CD4-positive, alpha-beta T cell treated with Interleukin-15 for 1 hour (primary cell): ENCODE data around the gene ADPRM.
"Not testable (repeated sequence)": the region's sequence is repeated elsewhere in the genome, so short reads cannot be mapped to it uniquely, and the experiment has no call there.

Source experiments
- DNase-seq: peaks from one replicate; pipeline ENCODE4 v3.0.0-alpha.2; 2020

Gene ADPRM

DNA sequence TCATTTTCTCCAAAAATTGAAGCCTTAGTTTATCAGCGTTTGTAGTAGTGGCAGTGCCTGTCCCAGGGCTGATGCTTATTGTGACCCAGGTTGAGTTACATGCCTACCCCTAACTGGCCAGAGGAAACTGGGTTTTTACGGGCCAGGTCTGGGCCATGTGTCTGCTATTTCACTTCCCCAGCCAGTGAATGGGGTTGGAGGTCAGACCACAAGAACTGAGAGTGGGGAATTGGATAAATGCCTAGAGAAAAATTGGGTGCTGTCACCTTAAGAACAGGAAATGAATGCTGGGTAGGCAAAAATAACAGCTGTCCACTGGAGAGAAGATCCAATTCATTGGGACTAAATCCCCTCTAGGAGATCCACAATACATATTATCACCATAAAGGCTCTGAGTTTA, 5.2 kb downstream of the ADPRM start:
- no peak for DNase-seq

DNA sequence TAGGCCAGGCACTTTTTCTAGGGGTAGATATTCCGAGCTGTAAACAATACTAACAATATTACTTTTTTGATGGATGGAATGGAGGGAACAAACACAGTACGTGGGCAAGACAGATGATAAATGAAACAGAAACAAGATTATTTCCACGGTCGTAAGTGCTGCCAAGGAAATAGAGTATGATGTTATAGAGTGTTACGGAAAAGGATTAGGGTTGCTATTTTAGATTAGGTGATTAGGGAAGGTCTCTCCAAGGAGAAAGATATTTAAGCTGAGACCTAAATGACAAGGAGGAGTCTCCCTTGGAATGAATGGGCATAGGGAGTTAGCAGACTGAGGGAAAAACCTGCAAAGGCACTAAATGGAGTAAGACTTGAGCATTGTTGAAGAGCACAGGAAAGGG, 8.3 kb downstream of the ADPRM start:
- no peak for DNase-seq

DNA sequence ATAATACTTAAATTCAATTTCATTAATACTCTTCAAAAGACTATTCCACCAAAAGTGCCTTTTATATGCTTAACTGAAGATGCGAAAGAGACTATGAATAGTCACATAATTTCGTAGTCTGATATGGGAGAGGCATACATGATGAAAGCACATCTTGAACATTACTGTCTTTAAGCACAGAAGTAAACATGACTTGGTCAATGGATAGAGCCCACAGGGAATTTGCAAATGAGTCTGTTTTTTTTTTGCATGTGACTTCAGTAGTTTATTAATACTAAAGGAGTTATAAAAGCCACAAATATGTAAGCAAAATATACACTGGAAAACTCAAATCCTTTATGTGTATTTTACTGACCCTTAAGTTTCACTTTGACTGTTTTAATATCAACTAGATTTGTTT, 15.9 kb downstream of the ADPRM start:
- no peak for DNase-seq

DNA sequence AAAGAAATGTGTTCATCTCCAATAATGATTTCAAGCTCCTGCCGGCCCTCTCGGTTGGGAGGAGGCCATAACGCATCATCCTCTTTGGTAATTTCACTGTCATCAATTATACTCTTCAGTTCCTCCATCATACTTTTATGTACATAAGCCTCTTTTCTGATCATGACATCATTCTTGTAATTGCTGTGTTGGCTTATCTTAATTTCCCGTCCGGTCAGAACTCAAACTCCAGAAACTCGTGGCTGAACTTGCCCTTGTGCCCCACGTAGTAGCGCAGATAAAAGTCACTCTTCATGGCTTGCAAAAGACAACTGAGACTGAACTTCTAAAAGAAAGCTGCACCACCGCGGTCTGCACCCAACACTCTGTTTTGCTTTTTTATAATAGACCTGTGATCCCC, 18.8 kb downstream of the ADPRM start:
- no peak for DNase-seq

DNA sequence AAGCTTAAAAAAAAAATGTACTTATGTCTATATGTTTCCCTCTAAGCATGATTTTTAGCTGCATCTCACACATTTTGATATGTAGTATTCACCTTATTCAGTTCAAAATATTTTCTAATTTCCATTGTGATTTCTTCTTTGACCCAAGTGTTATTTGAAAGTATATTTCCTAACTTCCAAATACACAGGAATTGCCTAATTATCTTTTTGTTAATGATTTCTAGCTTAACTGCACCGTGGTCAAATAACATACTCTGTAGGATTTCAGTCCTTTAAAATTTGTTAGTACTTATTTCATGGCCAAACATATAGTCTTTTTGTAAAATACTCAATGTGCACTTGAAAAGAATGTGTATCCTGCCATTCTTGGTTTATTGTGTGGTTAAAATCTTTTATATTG, 21.2 kb downstream of the ADPRM start:
- DNase-seq = no peak

DNA sequence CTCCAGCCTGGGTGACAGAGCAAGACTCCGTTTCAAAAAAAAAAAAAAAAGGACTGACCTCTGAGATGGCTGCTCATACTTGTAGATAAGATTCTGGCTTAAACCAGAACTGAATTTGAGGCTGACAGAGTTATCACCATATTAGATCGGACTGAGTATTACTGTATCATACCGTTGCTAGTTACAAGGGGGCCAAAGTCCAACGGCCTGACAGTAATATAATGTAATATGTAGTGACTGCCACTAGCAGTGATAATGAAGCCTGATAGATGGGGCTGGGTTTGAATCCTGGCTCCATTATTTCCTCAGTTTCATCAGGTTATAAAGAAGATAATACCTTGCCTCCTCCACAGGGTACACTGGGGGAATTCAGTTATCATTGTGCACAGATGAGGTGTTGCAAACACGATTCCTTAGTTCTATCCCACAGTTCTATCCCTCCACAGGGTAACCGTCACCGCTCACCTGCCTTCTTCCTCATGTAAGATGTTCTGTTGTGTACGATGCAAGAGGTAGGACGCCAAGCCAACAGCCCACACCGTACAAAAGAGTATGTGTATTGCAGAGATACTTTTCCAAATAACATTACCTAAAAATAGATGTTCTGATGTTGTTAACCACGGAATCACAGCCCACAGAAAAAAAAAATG, 27.3 kb downstream of the ADPRM start:
- no peak for DNase-seq

DNA sequence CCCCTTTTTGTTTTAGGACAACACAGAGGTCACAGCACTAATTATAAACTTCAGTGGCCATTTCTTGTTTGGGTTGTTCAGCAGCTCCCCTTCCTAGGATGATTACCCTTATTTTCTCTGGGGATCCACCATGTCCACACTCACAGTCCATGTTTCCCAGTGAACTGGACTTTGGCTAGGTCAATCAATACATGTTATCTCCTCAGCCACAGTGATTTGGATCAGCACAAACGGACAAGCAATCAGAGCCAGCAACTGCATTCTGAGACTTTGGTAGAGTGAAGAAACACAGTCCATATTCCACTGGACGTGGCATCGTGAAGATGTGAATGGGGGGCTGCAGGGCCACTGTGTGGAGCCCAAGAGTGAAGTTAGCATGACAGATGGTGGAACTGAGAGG, 27.9 kb downstream of the ADPRM start:
- DNase-seq = no peak

DNA sequence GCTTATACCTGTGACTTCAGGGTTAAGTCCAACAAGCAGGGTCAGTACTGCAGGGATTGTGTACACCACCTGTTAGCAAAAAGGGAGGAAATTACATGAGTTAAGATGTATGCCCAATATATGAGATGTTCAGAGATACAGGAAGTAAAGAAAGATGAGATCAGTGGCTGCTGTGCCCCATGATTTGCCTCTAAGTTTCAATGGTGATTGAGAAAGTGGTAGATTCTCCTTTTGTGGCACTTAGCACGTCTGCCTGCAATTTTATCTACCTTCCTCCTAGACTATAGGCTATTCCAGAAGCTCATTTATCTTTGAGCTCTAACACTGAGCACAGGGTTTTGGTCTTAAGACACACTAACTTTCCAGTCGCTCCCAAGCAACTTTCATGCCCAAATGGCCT, 28.8 kb downstream of the ADPRM start:
- no peak for DNase-seq

DNA sequence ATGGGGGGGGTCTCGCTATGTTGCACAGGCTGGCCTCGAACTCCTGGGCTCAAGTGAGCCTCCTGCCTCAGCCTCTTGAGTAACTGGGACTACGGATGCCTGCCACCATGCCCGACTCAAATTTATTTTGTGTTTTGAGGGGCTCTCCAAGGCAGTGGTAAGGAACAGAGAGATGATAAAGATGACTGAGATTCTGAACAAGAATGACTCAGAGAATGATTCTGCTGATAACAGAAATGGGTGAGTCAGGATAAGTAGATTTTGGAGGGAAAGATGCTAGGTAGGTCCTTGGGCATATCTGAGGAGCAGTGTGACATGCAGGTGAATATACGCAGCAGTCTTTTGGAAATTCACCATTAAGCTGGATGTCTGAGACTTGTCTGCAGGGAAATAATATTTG, 29.8 kb downstream of the ADPRM start:
- no peak for DNase-seq

DNA sequence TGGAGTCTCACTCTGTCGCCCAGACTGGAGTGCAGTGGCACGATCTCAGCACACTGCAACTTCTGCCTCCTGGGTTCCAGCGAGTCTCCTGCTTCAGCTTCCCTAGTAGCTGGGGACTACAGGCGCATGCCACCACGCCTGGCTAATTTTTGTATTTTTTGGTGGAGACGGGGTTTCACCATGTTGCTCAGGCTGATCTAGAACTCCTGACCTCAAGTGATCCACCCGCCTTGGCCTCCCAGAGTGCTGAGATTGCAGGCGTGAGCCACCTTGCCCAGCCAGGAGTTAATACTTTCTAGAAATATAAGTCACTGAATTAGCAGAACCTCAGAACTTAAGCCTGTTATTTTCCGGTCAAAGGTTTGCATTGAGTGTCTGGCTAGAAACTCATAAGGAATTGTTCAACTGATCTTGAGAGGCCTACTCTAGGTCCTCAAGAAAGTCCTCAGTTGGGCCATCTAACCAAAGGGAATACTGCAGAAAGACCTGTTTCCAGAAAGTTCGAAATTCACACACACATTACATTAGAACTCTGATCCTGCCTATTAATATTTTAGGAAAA, 31.0 kb downstream of the ADPRM start:
- DNase-seq = no peak

DNA sequence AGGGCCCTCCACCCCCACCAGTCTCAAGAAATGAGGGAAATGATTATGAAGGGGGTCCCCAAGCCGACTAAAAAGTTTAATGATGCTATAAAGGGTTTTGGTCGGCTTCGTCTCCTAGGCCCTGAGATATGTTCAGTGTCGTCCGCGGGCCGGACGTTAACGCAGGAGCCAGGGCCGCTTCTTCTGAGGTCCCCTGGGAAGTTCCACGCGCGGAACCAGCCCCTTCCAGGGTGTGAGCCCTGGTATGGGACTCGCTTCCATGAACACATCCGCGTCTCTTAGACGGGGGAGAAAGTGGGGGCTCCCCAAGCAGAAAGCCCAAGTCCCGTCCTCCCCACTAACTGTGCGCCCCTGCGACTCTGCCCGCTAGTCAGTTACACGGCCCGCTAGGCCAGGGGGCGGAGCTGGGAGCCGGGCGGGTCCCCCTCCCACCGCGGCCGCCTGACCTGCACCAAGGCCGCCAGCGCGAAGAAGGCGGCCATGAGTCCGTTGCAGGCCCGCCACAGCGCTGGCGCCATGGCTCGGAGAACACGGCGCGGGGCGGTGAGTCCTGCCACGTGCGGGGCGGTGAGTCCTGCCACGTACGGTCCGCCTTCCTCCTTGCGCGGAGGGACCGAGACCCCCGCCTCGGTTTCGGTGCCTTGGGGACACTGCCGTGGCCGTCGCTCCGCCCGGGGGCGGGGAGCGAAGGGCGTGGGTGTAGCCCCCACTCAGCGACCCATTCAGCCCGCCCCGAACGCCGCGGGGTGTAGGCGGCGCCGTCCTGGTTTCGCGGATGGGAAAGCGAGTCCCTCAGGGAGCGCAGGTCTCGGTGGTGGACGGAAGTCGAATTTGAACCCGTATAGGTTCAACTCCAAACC, 32.2 kb downstream of the ADPRM start, which contains the start of gene TMEM220:
Gene TMEM220 (minus strand): TSS at position 690 of the 860 bp plus-strand sequence. CDS start 172 bp downstream, at position 518.
- peak; percentile 51 for DNase-seq

DNA sequence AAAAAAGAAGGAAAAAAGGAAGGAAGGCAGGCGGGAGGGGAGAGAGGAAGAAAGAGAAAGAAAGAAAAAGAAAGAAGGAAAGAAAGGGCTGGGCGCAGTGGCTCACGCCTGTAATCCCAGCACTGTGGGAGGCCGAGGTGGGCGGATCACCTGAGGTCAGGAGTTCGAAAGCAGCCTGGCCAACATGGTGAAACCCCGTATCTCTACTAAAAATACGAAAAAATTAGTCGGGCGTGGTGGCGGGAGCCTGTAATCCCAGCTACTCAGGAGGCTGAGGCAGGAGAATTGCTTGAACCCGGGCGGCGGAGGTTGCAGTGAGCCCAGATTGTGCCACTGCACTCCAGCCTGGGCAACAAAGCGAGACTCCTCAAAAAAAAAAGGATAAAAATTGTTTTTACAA, 32.9 kb downstream of the ADPRM start:
- not testable (repeated sequence) for DNase-seq

DNA sequence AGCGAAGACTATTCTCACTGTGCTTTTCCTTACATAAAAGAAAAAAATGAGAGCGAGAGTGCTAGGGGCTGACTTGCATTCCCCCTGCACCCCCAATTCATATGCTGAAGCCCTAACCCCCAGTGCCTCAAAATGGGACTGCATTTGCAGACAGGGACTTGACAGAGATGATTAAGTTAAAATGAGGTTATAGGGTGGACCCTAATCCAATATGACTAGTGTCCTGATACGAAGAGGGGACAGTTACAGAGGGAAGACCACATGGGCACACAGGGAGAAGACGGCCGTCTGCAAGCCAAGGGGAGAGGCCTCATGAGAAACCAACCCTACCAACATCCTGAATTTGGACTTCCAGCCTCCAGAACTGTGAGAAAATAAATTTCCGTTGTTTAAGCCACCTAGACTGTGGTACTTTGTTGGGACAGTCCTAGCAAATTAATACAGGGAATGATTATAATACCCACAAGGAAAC, 34.0 kb downstream of the ADPRM start:
- DNase-seq = no peak

DNA sequence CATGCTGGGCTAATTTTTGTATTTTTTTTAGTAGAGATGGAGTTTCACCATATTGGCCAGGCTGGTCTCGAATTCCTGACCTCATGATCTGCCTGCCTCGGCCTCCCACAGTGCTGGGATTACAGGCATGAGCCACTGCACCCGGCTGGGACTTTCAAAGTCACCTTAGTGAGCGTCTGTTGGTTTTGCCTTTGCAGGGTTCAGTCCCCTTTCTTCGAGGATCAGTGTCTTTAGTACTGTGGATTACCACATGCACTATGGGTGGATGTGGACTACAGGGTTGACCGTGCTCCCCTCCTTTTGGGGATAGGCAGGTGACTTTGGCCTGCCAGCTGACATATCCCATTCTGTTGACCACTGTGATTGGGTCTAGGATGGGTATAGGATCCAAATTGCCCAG, 34.7 kb downstream of the ADPRM start:
- DNase-seq = not testable (repeated sequence)

DNA sequence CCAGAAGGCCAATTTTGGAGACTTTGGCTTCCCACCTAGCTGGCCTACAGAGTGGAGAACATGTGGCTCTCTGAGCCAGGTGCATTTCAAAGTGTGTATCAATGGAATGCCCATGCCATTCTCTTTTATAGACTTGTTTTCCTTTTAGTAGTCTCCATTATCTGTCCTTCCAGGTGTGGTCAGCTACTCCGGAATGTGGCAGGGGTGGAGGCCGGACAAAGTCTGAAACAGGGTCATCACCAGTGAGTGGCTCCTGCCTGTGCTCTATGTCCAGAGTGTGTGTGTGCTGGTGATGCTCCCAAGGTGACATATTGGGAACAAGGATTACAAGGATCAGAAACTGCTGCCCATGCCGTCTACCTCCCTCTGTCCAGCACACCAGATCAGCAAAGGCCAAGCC, 36.3 kb downstream of the ADPRM start:
- no peak for DNase-seq

DNA sequence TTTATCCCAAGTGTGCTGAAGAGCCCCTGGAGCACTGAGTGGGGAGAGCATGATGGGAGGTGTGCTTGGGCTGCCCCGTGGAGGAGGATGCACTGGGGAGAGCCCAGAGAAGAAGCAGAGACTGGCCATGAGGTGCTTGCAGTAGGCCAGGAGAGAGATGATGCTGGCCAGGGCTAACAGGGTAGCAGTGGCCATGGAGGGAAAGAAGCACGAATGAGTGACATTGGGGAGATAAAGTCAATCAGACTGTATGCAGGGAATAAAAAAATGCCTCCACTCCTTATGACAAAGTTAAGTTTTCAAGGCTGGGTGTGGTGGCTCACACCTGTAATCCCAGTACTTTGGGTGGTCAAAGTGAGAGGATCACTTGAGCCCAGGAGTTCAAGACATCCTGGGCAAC, 37.9 kb downstream of the ADPRM start:
- no peak for DNase-seq

DNA sequence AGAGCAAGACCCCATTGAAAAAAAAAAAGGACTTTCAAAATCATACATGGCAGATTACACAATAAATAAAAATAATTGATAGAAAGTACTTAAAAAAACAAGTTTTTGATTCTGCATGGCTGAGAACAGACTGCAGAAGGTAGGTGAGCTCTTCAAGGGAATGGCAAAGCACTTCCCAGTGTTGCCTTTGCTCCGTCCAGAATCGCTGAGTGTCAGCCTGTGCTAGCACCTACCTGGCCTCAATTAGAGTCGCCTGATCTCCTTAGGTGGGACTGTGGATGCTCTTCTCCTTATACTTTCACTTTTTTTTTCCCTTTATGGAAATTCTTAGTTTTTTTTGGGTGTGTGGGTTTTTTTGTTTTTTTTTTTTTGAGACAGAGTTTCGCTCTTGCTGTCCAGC, 38.4 kb downstream of the ADPRM start:
- DNase-seq = no peak

DNA sequence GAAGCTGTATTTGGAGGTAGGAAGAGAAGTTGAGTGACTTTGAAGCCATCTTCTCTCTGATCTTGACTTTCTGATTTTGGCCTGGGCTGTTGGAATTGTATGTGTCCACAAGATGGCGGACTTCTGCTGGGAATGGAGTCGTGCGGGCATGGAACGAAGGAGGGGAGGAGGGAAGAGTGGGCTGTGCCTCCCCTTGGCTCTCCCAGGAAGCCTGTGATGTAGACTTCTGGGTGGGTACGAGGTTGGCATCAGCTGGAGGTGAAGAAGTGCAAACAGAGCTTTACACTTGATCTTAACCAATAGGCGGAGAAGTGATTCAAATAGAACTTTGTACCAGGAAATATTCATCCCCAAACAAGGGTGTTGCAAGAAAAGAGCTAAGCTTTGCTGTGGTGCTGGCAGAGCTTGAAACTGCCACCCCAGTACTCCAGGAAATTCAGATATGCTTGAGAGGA, 39.8 kb downstream of the ADPRM start:
- DNase-seq = no peak

DNA sequence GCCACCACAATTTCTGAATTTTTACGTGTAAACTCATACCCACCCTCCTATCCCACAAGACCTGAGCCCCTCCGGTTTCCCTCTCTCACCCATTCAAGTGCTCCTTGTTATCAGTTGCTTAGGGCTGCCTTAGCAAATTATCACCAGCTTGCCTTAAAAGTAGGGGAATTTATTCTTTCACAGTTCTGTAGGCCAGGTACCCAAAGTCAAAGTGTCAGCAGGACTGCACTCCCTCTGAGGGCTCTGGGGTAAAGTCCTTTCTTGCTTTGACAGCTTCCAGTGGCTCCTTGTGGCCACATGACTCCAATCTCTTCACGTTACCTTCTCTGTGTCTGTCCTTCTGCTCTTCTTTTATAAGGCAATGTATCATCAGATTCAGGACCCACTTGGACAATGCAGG, 40.3 kb downstream of the ADPRM start:
- no peak for DNase-seq

DNA sequence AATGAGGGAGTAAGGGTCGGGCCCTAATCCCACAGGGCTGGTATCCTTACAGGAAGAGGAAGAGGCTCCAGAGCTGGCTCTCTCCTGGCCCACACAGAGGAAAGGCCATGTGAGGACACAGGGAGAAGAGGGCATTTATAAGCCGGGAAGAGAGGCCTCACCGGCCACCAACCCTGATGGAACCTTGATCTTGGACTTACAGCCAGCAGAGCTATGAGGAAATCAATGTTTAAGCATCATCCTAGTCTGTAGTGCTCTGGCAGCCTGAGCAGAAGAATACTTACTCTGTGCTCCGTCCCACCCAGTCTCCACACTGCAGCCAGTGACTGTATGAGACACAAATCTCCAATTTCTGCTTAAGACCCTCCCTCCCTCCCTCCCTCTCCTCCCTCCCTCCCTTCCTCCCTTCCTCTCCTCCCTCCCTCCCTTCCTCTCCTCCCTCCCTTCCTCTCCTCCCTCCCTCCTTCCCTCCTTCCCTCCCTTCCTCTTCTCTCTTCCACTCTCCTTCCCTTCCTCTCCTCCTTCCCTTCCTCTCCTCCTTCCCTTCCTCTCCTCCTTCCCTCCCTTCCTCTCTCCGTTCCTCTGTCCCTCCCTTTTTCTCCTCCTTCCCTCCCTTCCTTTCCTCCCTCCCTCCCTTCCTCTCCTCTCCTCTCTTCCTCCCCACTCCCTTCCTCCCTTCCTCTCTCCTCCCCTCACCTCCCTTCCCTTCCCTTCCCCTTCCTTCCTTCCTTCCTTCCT, 41.3 kb downstream of the ADPRM start:
- no peak for DNase-seq

DNA sequence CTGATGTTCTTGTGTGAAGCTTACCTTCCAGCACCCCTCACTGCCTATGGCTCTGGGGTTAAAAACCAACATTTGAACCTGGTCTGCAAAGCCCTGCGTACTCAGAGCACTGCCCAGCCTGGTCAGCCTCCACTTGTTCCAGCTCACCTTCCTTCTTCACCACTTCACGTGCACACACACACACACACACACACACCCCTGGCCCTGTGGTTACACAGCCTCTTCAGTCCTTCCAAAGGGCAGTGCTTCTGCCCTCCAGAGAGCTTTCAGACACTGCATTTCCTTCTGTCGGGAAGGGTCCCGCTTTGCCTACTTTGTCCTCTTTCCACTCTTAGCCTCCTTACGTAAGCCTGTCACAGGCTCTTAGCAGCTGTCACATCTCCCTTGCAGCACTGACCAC, 42.0 kb downstream of the ADPRM start:
- no peak for DNase-seq

DNA sequence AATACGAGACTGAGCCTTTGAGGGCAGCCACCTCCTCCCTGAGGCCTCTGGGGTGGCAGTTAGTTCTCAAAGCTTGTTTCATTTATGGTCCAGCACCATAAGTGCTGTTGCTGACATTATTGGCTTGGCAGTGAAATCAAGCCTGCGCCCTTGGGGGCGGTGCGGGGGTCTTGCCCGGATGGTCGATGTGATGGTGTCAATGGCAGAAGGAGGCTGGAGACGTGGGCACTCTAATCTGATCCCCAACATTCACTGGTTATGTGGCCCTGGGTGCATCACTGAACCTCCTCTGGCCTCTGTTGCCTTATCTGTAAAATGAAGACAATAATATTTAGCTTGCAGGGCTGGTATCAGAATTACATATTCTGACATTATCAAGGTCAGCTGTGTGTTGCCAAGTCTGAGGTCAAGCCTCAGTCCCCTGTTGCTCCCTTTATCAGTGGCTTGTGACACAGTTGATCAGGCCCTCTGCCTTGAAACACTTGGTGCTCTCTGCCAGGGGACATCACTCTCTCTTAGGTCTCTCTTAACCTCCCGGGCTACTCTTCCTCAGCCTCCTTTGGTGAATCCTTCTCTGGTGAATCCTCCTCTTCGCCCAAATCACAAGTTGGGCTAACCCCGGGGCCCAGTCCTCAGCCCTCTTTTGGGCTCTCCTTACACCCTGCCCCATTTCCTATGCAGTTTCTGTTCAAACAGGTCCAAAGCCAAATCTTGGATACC, 44.2 kb downstream of the ADPRM start:
- no peak for DNase-seq

DNA sequence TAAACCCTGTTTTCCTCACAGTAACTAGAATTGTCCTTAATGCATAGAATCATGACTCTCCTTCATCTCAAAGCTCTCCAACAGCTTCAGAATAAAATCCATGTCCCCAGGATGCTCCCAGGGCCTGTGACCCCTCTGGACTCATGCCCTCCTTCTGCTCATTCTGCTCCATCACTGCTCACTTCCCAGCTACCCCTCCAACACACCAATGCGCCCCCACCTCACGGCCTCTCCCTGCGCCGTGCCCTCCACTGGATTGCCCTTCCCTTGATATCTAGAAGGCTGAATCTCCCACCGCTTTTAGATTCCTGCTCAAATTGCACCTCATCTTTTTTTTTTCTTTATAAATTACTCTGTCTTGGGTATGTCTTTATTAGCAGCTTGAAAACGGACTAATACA, 45.0 kb downstream of the ADPRM start:
- DNase-seq = no peak
